Measurements from ENCODE around the gene VPREB3.

VPREB3 gene

DNA sequence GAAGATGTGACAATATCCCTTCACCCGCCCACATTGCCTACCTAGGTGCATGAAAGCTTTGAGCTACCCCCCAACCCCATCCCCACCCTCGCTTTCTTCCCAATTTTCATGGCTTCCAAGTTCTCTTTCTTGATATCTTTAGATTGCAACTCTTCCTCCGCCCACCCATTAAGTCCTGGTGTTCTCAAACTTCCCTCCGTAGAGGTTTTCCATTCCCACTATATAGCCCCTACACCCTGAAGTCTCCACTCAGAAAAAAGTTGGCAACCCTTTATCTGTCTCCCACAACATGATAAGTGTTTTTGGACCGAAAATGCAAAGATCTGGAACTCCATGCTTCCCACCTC lies 3.9 kb downstream of the VPREB3 start:
- Histone ChIP-seq H3K27ac (peak overlapping the region; percentile 87 to 93), H3K4me3 (peak overlapping the region; percentile 88)
- DNase-seq (ENCODE audit: low spot score) = no peak
- TF ChIP-seq, protein P1, sequence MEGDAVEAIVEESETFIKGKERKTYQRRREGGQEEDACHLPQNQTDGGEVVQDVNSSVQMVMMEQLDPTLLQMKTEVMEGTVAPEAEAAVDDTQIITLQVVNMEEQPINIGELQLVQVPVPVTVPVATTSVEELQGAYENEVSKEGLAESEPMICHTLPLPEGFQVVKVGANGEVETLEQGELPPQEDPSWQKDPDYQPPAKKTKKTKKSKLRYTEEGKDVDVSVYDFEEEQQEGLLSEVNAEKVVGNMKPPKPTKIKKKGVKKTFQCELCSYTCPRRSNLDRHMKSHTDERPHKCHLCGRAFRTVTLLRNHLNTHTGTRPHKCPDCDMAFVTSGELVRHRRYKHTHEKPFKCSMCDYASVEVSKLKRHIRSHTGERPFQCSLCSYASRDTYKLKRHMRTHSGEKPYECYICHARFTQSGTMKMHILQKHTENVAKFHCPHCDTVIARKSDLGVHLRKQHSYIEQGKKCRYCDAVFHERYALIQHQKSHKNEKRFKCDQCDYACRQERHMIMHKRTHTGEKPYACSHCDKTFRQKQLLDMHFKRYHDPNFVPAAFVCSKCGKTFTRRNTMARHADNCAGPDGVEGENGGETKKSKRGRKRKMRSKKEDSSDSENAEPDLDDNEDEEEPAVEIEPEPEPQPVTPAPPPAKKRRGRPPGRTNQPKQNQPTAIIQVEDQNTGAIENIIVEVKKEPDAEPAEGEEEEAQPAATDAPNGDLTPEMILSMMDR (IDR thresholded peaks at IDR 0.05) = no peak

DNA sequence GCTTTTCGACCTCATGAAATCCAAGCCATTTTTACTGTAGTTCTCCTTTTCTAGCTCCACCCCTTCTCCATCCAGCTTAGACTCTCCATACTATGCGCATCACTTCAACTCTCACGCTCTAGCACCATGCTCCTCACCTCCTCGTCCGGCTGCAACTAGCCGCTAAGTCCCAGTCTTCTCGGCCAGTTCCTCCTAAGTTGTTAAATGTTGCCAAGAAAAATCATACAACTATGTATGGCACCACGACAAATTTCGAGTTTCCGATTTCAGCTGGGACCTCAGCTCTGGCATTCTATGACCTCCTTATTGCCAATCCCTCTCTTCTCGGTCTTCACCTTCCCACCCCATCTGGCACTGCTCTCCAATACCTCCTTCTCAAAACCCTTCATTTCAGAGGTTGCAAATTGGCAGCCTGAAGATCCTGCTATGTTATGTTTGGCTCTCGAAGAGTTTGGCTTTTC lies 4.4 kb downstream of the VPREB3 start:
- peak overlapping the region in 1 of 2 donors; percentile 93 for H3K27ac ChIP-seq
- DNase-seq (ENCODE audit: low spot score) = no peak
- peak overlapping the region; percentile 88 for H3K4me3 ChIP-seq
- TF ChIP-seq, protein P1 (IDR thresholded peaks at IDR 0.05) = no peak

DNA sequence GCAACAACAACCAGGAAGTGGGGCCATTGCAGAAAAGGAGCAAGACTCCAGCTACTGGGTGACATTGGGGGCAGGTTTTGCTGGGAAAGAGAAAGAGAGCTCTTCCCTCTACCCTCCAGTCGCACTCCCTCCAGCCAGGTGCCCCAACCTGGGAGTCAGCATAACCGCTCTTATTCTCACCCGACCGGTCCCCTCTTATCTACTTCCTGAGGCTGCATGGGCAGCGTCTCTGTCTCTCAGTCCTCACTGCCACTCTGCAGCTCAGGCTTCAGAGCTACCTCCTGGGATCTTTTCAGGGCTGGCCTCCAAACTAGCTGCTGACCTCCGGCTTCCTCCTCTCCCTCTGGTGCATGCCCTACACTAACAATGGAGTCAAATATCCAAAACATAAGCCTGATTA lies 8.4 kb downstream of the VPREB3 start:
- DNase-seq (ENCODE audit: low spot score) = no peak
- no peak overlapping the region for H3K27ac ChIP-seq
- H3K4me3 ChIP-seq = no peak overlapping the region
- TF ChIP-seq, protein P1 (IDR thresholded peaks at IDR 0.05) = no peak

DNA sequence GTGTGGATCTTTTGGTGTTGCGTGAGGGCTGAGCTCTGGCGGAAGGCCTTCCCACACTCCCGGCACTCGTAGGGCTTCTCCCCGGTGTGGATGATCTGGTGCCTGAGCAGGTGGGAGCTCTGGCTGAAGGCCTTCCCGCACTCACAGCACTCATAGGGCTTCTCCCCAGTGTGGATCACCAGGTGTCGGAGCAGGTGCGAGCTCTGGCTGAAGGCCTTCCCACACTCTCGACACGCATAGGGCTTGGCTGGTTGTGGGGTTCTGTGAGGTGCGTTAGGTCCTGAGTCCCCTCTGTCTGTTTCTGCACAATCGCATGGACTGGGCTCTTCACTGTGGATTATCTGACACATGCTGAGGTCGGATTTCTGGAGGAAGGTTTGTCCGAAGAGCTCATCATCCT lies 9.7 kb downstream of the VPREB3 start:
- DNase-seq (ENCODE audit: low spot score) = no peak
- TF ChIP-seq, protein P1 (IDR thresholded peaks at IDR 0.05) = no peak
- no peak overlapping the region for H3K27ac ChIP-seq
- no peak overlapping the region for H3K4me3 ChIP-seq

DNA sequence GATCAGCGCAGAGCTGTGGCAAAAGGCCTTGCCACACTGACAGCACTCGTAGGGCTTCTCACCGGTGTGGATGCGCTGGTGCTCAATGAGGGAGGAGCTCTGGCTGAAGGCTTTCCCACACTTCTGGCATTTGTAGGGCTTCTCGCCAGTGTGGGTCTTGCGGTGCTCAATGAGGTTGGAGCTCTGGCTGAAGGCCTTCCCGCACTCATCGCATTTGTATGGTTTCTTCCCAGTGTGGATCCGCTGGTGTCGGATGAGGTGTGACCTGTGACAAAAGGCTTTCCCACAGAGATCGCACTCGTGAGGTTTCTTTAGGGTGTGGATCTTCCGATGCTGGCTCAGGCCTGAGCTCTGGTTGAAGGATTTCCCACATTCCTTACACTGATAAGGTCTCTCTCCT lies 10.2 kb downstream of the VPREB3 start:
- peak overlapping the region in 1 of 2 donors; percentile 46 for H3K27ac ChIP-seq
- DNase-seq (ENCODE audit: low spot score) = no peak
- TF ChIP-seq, protein P1 (IDR thresholded peaks at IDR 0.05) = no peak

DNA sequence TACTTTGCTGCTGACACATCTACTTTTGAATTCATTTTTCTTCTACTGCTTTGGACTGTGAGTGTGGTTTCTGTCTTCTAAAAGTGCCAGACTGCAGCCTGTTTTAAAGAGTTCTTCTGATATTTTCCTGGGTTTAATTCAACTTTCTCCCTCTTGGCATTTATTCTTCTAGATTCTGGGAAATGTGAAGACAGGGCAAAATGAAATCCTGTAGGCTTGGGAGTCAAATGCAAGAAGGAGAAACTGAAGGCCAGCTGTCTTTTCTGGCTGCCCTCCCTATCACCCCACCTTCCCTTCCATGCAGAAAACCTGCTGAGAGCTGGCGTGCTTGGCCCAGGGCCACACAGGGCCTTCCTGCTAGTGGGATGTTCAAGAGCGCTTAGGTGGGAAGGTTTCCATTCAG lies 10.9 kb downstream of the VPREB3 start:
- Histone ChIP-seq H3K4me3 (no peak overlapping the region), H3K27ac (peak overlapping the region; percentile 50 to 71)
- DNase-seq (ENCODE audit: low spot score) = no peak
- TF ChIP-seq, protein P1 (IDR thresholded peaks at IDR 0.05) = no peak

More for the DNA sequence above, 10.2 kb downstream of the VPREB3 start:
- H3K4me3 ChIP-seq = no peak overlapping the region

DNA sequence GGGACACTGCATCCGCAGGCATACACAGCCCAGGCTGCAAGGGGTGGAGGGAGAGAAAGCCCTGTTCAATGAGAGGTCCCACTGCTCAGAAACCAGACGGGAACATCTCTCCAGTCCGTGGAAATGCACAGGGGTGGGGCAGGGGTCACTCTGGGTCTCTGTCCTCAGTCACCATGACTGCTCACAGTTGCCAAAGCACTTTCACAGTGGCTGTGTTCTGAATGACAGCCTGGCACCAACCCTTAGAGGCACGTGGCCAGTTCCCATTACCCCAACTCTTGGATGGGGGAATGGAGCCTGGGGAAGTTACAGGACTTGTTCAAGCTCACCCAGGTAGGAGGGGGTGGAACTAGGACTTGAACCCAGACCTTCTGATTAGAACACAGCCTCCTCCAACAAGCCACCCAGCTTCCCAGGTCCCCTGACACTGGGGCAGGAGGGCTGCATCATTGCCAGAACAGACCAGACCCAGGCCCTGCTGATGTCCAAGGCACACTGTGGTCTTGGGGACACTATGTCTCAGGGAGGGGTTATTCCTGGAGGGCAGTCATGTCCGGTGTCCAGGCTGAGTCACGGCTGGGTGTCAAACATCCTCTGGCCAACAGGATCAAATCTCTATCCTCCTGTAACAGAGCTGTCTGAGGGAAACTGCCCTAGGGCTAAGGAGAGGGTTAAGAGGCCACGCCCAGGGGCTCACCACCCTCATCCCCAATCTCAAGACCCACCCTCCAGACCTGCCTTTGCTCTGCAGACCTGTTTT lies 11.5 kb downstream of the VPREB3 start:
- TF ChIP-seq, protein P1 (IDR thresholded peaks at IDR 0.05) = no peak
- H3K27ac ChIP-seq = peak overlapping the region; percentile 50 to 71
- DNase-seq (ENCODE audit: low spot score) = no peak
- no peak overlapping the region for H3K4me3 ChIP-seq

Data from coronary artery (tissue), 2 donors.